CD14-positive monocyte (primary cell): Measurements from ENCODE around the gene SPRY4. TPM values are rescaled to one million over a fixed set of nuclear protein-coding genes. Genes with fewer than 3 reads are reported as not detected.

Source experiments
- DNase-seq, 3 donors: peaks; one replicate each; pipeline ENCODE4 v3.0.0-alpha.2; 2011 to 2022
- H2AFZ ChIP-seq: 2 replicates; pipeline ENCODE4 v1.6.0; 2012; ENCODE audit warnings: mild to moderate bottlenecking, low read depth, low read length, inconsistent platforms; ENCODE audit not compliant: insufficient read depth, poor library complexity, severe bottlenecking
- H3K27ac ChIP-seq, 2 donors: 1 replicate in 1 of 2; 2 replicates in 1 of 2; pipeline ENCODE4 v1.5.1; 2012 to 2013; ENCODE audit warnings: low read length in 2 of 2, control low read depth in 1 of 2, inconsistent platforms in 1 of 2, low read depth in 1 of 2, mild to moderate bottlenecking in 1 of 2
- H3K27me3 ChIP-seq, 2 donors: one replicate each; pipeline versions ENCODE4 v1.6.0 to v1.6.1; 2011 to 2013; ENCODE audit warnings: low read length in 2 of 2; ENCODE audit not compliant: control insufficient read depth in 2 of 2, insufficient read depth in 2 of 2
- H3K36me3 ChIP-seq, 2 donors: replicated peaks in 1 of 2; 1 replicate in 1 of 2; 2 replicates in 1 of 2; pipeline versions ENCODE4 v1.5.1 to v1.6.1; 2012 to 2013; ENCODE audit warnings: low read length in 2 of 2, control low read depth in 1 of 2, inconsistent platforms in 1 of 2, mild to moderate bottlenecking in 1 of 2; ENCODE audit not compliant: insufficient read depth in 2 of 2, control insufficient read depth in 1 of 2
- H3K4me1 ChIP-seq, 2 donors: 1 replicate in 1 of 2; 2 replicates in 1 of 2; pipeline versions ENCODE4 v1.5.1 to v1.6.1; 2012 to 2013; ENCODE audit warnings: low read length in 2 of 2, control low read depth in 1 of 2, inconsistent platforms in 1 of 2, mild to moderate bottlenecking in 1 of 2, moderate library complexity in 1 of 2; ENCODE audit not compliant: insufficient read depth in 2 of 2, control insufficient read depth in 1 of 2
- H3K4me2 ChIP-seq: replicated peaks from 2 replicates; pipeline ENCODE3; 2012; ENCODE audit warnings: low read length, moderate library complexity, mild to moderate bottlenecking; ENCODE audit not compliant: poor library complexity, severe bottlenecking; ENCODE audit errors: extremely low read depth
- H3K4me3 ChIP-seq, 3 experiments: fragments of 200-600 bp in 1 of 3; sonication (generic) in 1 of 3; replicated peaks in 1 of 3; 1 replicate in 2 of 3; 2 replicates in 1 of 3; pipeline ENCODE4 v1.5.1; 2011 to 2013; ENCODE audit warnings: low read length in 3 of 3, mild to moderate bottlenecking in 3 of 3, control low read depth in 2 of 3, low read depth in 2 of 3, inconsistent platforms in 1 of 3, moderate library complexity in 1 of 3
- H3K79me2 ChIP-seq: 2 replicates; pipeline ENCODE4 v1.6.0; 2012; ENCODE audit warnings: mild to moderate bottlenecking, control low read depth, inconsistent platforms, low read length, moderate library complexity; ENCODE audit not compliant: insufficient read depth
- H3K9ac ChIP-seq: 2 replicates; pipeline ENCODE4 v1.6.0; 2017; ENCODE audit warnings: low read length, mild to moderate bottlenecking; ENCODE audit not compliant: insufficient read depth, poor library complexity, severe bottlenecking
- H3K9me3 ChIP-seq, 2 donors: replicated peaks in 1 of 2; 1 replicate in 1 of 2; 2 replicates in 1 of 2; pipeline versions ENCODE4 v1.5.1 to v1.6.1; 2012 to 2013; ENCODE audit warnings: low read length in 2 of 2, control low read depth in 1 of 2; ENCODE audit not compliant: control insufficient read depth in 1 of 2, insufficient read depth in 1 of 2
- H4K20me1 ChIP-seq: 2 replicates; pipeline ENCODE4 v1.6.0; 2012; ENCODE audit warnings: mild to moderate bottlenecking, low read length, control low read depth, moderate library complexity; ENCODE audit not compliant: insufficient read depth
- H3K27ac Mint-ChIP-seq, 7 donors: one replicate each; pipeline ENCODE4 v1.8.0; 2020; ENCODE audit warnings: mild to moderate bottlenecking in 7 of 7, mixed read lengths in 7 of 7, moderate library complexity in 6 of 7, inconsistent platforms in 2 of 7
- H3K27me3 Mint-ChIP-seq, 3 donors: one replicate each; pipeline ENCODE4 v1.8.0; 2021 to 2022; ENCODE audit warnings: low read depth in 3 of 3, mild to moderate bottlenecking in 3 of 3, mixed read lengths in 3 of 3, moderate library complexity in 3 of 3, inconsistent platforms in 1 of 3
- H3K36me3 Mint-ChIP-seq, 2 donors: one replicate each; pipeline ENCODE4 v1.8.0; 2020; ENCODE audit warnings: mixed read lengths in 2 of 2, inconsistent platforms in 1 of 2, mild to moderate bottlenecking in 1 of 2
- H3K4me1 Mint-ChIP-seq: one replicate; pipeline ENCODE4 v1.8.0; 2020; ENCODE audit warnings: mild to moderate bottlenecking, mixed read lengths
- H3K4me3 Mint-ChIP-seq, 2 donors: one replicate each; pipeline ENCODE4 v1.8.0; 2020; ENCODE audit warnings: mild to moderate bottlenecking in 2 of 2, mixed read lengths in 2 of 2, moderate library complexity in 1 of 2
- H3K9me3 Mint-ChIP-seq, 7 donors: one replicate each; pipeline ENCODE4 v1.8.0; 2020 to 2022; ENCODE audit warnings: mixed read lengths in 7 of 7, mild to moderate bottlenecking in 6 of 7, moderate library complexity in 6 of 7, inconsistent platforms in 2 of 7
- CTCF ChIP-seq: fragments of 200-600 bp; IDR thresholded peaks from one replicate; pipeline ENCODE4 v1.8.0; 2022; ENCODE audit warnings: antibody characterized with exemption, mild to moderate bottlenecking
- WGBS: methylation state at CpG from one replicate; pipeline ENCODE4 v1.1.5; 2013; ENCODE audit warnings: missing lambda C conversion rate; ENCODE audit not compliant: insufficient coverage; 5-methylcytosine and 5-hydroxymethylcytosine counted together
- intact Hi-C, 2 donors: fragments of 100-400 bp; cut with micrococcal nuclease; formaldehyde crosslinking; loops; one replicate each; pipeline versions ENCODE4 v1.15.0 to v1.15.1; 2023
- polyA plus RNA-seq, 3 donors: library from polyadenylated mRNA; depleted of rRNA in 1 of 3; unstranded in 2 of 3; stranded (reverse) in 1 of 3; fragments of 300-500 nt in 2 of 3; fragments of >200 nt in 1 of 3; fragmentation: Illumina TruSeq in 2 of 3; gene quantifications; 1 replicate in 2 of 3; 2 replicates in 1 of 3; pipeline ENCODE4 v1.2.3, GENCODE V29; 2012 to 2021

The SPRY4 gene
- polyA plus RNA-seq, 3 donors, result not detected

- no peak overlapping the region for H3K4me3 ChIP-seq
- peaks cover 16 to 21% of the 10 kb centered on the region in 2 donors for H3K4me1 ChIP-seq
- peaks cover 6 to 7% of the 10 kb centered on the region in 2 donors for H3K36me3 Mint-ChIP-seq
- H3K27ac Mint-ChIP-seq, result peak overlapping the region in 1 of 7 donors; percentile 32
- DNase-seq, result no peak
- no peak overlapping the region for H2AFZ ChIP-seq
- peaks cover 0 to 24% (median 15%) of the 10 kb centered on the region in 7 donors for H3K9me3 Mint-ChIP-seq
- 88% methylated on average over 4 of the region's 12 CpGs for WGBS
- no peak overlapping the region for H3K9ac ChIP-seq
- no peak for TF ChIP-seq CTCF
- peaks cover 75 to 89% of the 10 kb centered on the region in 2 donors for H3K27me3 ChIP-seq
- no peaks in the 10 kb centered on the region for H3K79me2 ChIP-seq
- peak overlapping the region in 1 of 2 donors; percentile 68 for H3K4me3 Mint-ChIP-seq
- no peaks in the 10 kb centered on the region for H3K36me3 ChIP-seq
- no peak overlapping the region for H3K4me2 ChIP-seq
- peaks cover 25% of the 10 kb centered on the region for H3K4me1 Mint-ChIP-seq
- peaks cover 6 to 29% of the 10 kb centered on the region in 2 donors for H3K9me3 ChIP-seq
- H4K20me1 ChIP-seq, result no peaks in the 10 kb centered on the region
- peaks cover 85 to 93% (median 86%) of the 10 kb centered on the region in 3 donors for H3K27me3 Mint-ChIP-seq
- intact Hi-C loops, result no loop called here
- H3K27ac ChIP-seq, result no peak overlapping the region
Measured at GRCh38 chr5:142360607-142361120, 35.8 kb upstream of the SPRY4 start.

GRCh38 chr5:142360051-142360498 lies 35.3 kb upstream of the SPRY4 start:
- no peaks in the 10 kb centered on the region for H3K79me2 ChIP-seq
- H3K9ac ChIP-seq, result no peak overlapping the region
- no peak for DNase-seq
- H2AFZ ChIP-seq, result no peak overlapping the region
- H3K4me3 ChIP-seq, result no peak overlapping the region
- no CpG with 5 or more reads among the region's 1 CpG for WGBS
- no peak overlapping the region for H3K4me2 ChIP-seq
- no peaks in the 10 kb centered on the region for H3K36me3 ChIP-seq
- intact Hi-C loops, result no loop called here
- Mint-ChIP-seq H3K27ac (no peak overlapping the region), H3K27me3 (peaks cover 86 to 93% (median 89%) of the 10 kb centered on the region in 3 donors), H3K9me3 (peaks cover 0 to 26% (median 16%) of the 10 kb centered on the region in 7 donors), H3K4me3 (peak overlapping the region in 1 of 2 donors; percentile 68), H3K36me3 (peaks cover 7% of the 10 kb centered on the region in 2 donors), H3K4me1 (peaks cover 25% of the 10 kb centered on the region)
- H3K4me1 ChIP-seq, result peaks cover 16 to 21% of the 10 kb centered on the region in 2 donors
- no peak for TF ChIP-seq CTCF
- H3K9me3 ChIP-seq, result peaks cover 6 to 29% of the 10 kb centered on the region in 2 donors
- peaks cover 71 to 89% of the 10 kb centered on the region in 2 donors for H3K27me3 ChIP-seq
- H4K20me1 ChIP-seq, result no peaks in the 10 kb centered on the region
- H3K27ac ChIP-seq, result no peak overlapping the region
